B cell (primary cell): ENCODE results near the gene CCDC60. TPM values are rescaled to one million over a fixed set of nuclear protein-coding genes. Genes with fewer than 3 reads are reported as not detected.

Experiments used
- ATAC-seq: fragments of 200-7000 bp; cut with Tn5 transposase; one replicate; pipeline ENCODE4 v1.10.0; 2021; ENCODE audit warnings: low read depth, mild to moderate bottlenecking, moderate number of reproducible peaks, moderate library complexity
- CTCF ChIA-PET: fragments of 350-600 bp; sonication (Branson Sonifier 250); formaldehyde crosslinking; loops from one replicate; lab custom pipeline; 2021; ENCODE audit warnings: antibody characterized with exemption, inconsistent platforms; lab: Charles Lee
- POLR2A ChIA-PET: fragments of 350-600 bp; sonication (Branson Sonifier 250); formaldehyde crosslinking; loops from one replicate; lab custom pipeline; 2021; ENCODE audit warnings: antibody characterized with exemption; lab: Charles Lee
- DNase-seq: peaks from one replicate; pipeline ENCODE4 v3.0.0; 2013
- H2AFZ ChIP-seq: 2 replicates; pipeline ENCODE4 v1.6.1; 2012; ENCODE audit warnings: mild to moderate bottlenecking, low read depth, low read length; ENCODE audit not compliant: insufficient read depth, poor library complexity, severe bottlenecking
- H3K27ac ChIP-seq, 2 donors: 1 replicate in 1 of 2; 2 replicates in 1 of 2; pipeline ENCODE4 v1.5.1; 2012 to 2013; ENCODE audit warnings: low read length in 2 of 2, mild to moderate bottlenecking in 2 of 2, moderate library complexity in 1 of 2
- H3K27me3 ChIP-seq, 4 experiments: fragments of 200-600 bp in 1 of 4; sonication (generic) in 1 of 4; replicated peaks in 1 of 4; 1 replicate in 2 of 4; 2 replicates in 2 of 4; pipeline versions ENCODE4 v1.6.1 to v1.7.0; 2013 to 2016; ENCODE audit warnings: low read length in 3 of 4, mild to moderate bottlenecking in 2 of 4, mixed read lengths in 1 of 4, moderate library complexity in 1 of 4; ENCODE audit not compliant: insufficient read depth in 4 of 4, control insufficient read depth in 3 of 4; ENCODE audit errors: control extremely low read depth in 1 of 4
- H3K36me3 ChIP-seq, 2 experiments: replicated peaks in 1 of 2; 1 replicate in 1 of 2; 2 replicates in 1 of 2; pipeline versions ENCODE4 v1.6.1 to v1.7.1; 2013; ENCODE audit warnings: low read length in 1 of 2; ENCODE audit not compliant: insufficient read depth in 2 of 2, control insufficient read depth in 1 of 2; ENCODE audit errors: control extremely low read depth in 1 of 2, extremely low read depth in 1 of 2
- H3K4me1 ChIP-seq, 2 donors: fragments of 200-600 bp in 1 of 2; sonication (generic) in 1 of 2; 1 replicate in 1 of 2; 2 replicates in 1 of 2; pipeline versions ENCODE4 v1.5.1 to v1.6.1; 2013 to 2017; ENCODE audit warnings: low read length in 2 of 2; ENCODE audit not compliant: control insufficient read depth in 2 of 2, insufficient read depth in 2 of 2
- H3K4me2 ChIP-seq: replicated peaks from 2 replicates; pipeline ENCODE3; 2012; ENCODE audit warnings: mild to moderate bottlenecking, low read depth, low read length; ENCODE audit not compliant: poor library complexity, severe bottlenecking
- H3K4me3 ChIP-seq, 5 experiments: fragments of 200-600 bp in 1 of 5; sonication (generic) in 1 of 5; 1 replicate in 3 of 5; 2 replicates in 2 of 5; pipeline versions ENCODE4 v1.5.1 to v1.7.0; 2011 to 2016; ENCODE audit warnings: low read length in 4 of 5, mild to moderate bottlenecking in 4 of 5, low read depth in 2 of 5, control low read depth in 1 of 5, moderate library complexity in 1 of 5; ENCODE audit not compliant: insufficient read depth in 1 of 5; ENCODE audit errors: control extremely low read depth in 1 of 5, extremely low read depth in 1 of 5
- H3K79me2 ChIP-seq: fragments of 200-600 bp; sonication (generic); one replicate; pipeline ENCODE4 v1.6.0; 2016; ENCODE audit warnings: low read length; ENCODE audit not compliant: control insufficient read depth, insufficient read depth
- H3K9ac ChIP-seq: fragments of 200-600 bp; sonication (generic); 2 replicates; pipeline ENCODE4 v1.6.1; 2017; ENCODE audit warnings: mild to moderate bottlenecking, low read length, moderate library complexity
- H3K9me3 ChIP-seq, 3 donors: one replicate each; pipeline versions ENCODE4 v1.6.1 to v1.7.1; 2013; ENCODE audit warnings: low read length in 2 of 3; ENCODE audit not compliant: control insufficient read depth in 2 of 3, insufficient read depth in 1 of 3; ENCODE audit errors: control extremely low read depth in 1 of 3
- H4K20me1 ChIP-seq: 2 replicates; pipeline ENCODE4 v1.6.0; 2012; ENCODE audit warnings: mild to moderate bottlenecking, low read length; ENCODE audit not compliant: insufficient read depth, control insufficient read depth, poor library complexity, severe bottlenecking
- H3K27ac Mint-ChIP-seq: one replicate; pipeline ENCODE4 v1.8.0; 2021; ENCODE audit warnings: mixed read lengths
- H3K27me3 Mint-ChIP-seq: one replicate; pipeline ENCODE4 v1.8.0; 2021; ENCODE audit warnings: mixed read lengths
- H3K4me1 Mint-ChIP-seq: one replicate; pipeline ENCODE4 v1.8.0; 2021; ENCODE audit warnings: mixed read lengths
- H3K4me3 Mint-ChIP-seq: one replicate; pipeline ENCODE4 v1.8.0; 2021; ENCODE audit warnings: mixed read lengths
- H3K9me3 Mint-ChIP-seq: one replicate; pipeline ENCODE4 v1.8.0; 2022; ENCODE audit warnings: mixed read lengths; ENCODE audit not compliant: insufficient read depth
- CTCF ChIP-seq: fragments of 200-600 bp; IDR thresholded peaks from one replicate; pipeline ENCODE4 v1.8.0; 2022; ENCODE audit warnings: antibody characterized with exemption, mild to moderate bottlenecking
- EZH2 ChIP-seq: IDR thresholded peaks from 2 replicates; pipeline ENCODE4 v1.6.1; 2012; ENCODE audit warnings: borderline replicate concordance, low read depth, mild to moderate bottlenecking, moderate library complexity, low read length; ENCODE audit not compliant: insufficient read depth, poor library complexity, severe bottlenecking
- WGBS: methylation state at CpG from one replicate; pipeline ENCODE4 v1.1.5; 2013; ENCODE audit warnings: missing lambda C conversion rate; ENCODE audit not compliant: insufficient coverage; 5-methylcytosine and 5-hydroxymethylcytosine counted together
- intact Hi-C: fragments of 100-400 bp; cut with micrococcal nuclease; formaldehyde crosslinking; loops from one replicate; pipeline ENCODE4 v1.10.0; 2022
- polyA plus RNA-seq: library from polyadenylated mRNA; depleted of rRNA; stranded (reverse); fragments of >200 nt; gene quantifications from 2 replicates; pipeline ENCODE4 v1.2.3, GENCODE V29; 2012
- total RNA-seq, 2 donors: library from RNA; stranded (reverse); fragments of 120-200 nt in 1 of 2; gene quantifications; 1 replicate in 1 of 2; 2 replicates in 1 of 2; pipeline versions ENCODE4 v1.2.3 to v1.2.4, GENCODE V29; 2013 to 2022

CCDC60 gene
- total and polyA plus RNA-seq, 2 donors (not counting 1 experiment from before 2014, with no cell fraction given): not detected

- no peak overlapping the region for H3K4me3 Mint-ChIP-seq
- Histone ChIP-seq H3K9ac (no peak overlapping the region), H4K20me1 (no peaks in the 10 kb centered on the region), H3K79me2 (no peaks in the 10 kb centered on the region), H3K4me2 (no peak overlapping the region), H3K36me3 (no peaks in the 10 kb centered on the region), H3K4me1 (no peaks in the 10 kb centered on the region), H3K27me3 (no peaks in the 10 kb centered on the region), H3K9me3 (no peaks in the 10 kb centered on the region), H2AFZ (no peak overlapping the region), H3K27ac (no peak overlapping the region), H3K4me3 (no peak overlapping the region)
- ChIA-PET CTCF (no interaction called here), POLR2A (no interaction called here)
- no peak for DNase-seq
- H3K9me3 Mint-ChIP-seq: no peaks in the 10 kb centered on the region
- 89% methylated on average over 1 of the region's 3 CpGs for WGBS
- intact Hi-C loops: no loop called here
- no peak for TF ChIP-seq EZH2
- TF ChIP-seq CTCF: no peak
- ATAC-seq: no peak
- H3K27ac Mint-ChIP-seq: no peak overlapping the region
- H3K27me3 Mint-ChIP-seq: peaks cover 19% of the 10 kb centered on the region
- H3K4me1 Mint-ChIP-seq: no peaks in the 10 kb centered on the region
These were observed 126.3 kb downstream of the CCDC60 start for GRCh38 chr12:119460876-119461275.

- no peaks in the 10 kb centered on the region for H3K9me3 ChIP-seq
- no peaks in the 10 kb centered on the region for H3K4me1 ChIP-seq
- no peak for ATAC-seq
- H4K20me1 ChIP-seq: no peaks in the 10 kb centered on the region
- ChIA-PET CTCF (interaction anchor here (0.6 kb wide), 1 partner anchor 13 kb away, joined by 3 read pairs; no protein-coding TSS in a partner anchor), POLR2A (no interaction called here)
- no peak overlapping the region for H2AFZ ChIP-seq
- no peak for DNase-seq
- TF ChIP-seq EZH2 (no peak), CTCF (no peak)
- Mint-ChIP-seq H3K4me1 (no peaks in the 10 kb centered on the region), H3K27me3 (peaks cover 19% of the 10 kb centered on the region), H3K9me3 (no peaks in the 10 kb centered on the region), H3K4me3 (no peak overlapping the region), H3K27ac (no peak overlapping the region)
- H3K4me2 ChIP-seq: no peak overlapping the region
- intact Hi-C loops: no loop called here
- no peak overlapping the region for H3K4me3 ChIP-seq
- H3K79me2 ChIP-seq: no peaks in the 10 kb centered on the region
- H3K36me3 ChIP-seq: no peaks in the 10 kb centered on the region
- no peaks in the 10 kb centered on the region for H3K27me3 ChIP-seq
- no peak overlapping the region for H3K9ac ChIP-seq
- no peak overlapping the region for H3K27ac ChIP-seq
- WGBS: 76% methylated on average over 5 of the region's 8 CpGs
These were observed 127.2 kb downstream of the CCDC60 start for GRCh38 chr12:119461636-119462214.
